CD4-positive, alpha-beta T cell treated with Interleukin-6 for 4 hours (primary cell): ENCODE results near the gene TTF2.
"Not testable (repeated sequence)": the region's sequence is repeated elsewhere in the genome, so short reads cannot be mapped to it uniquely, and the experiment has no call there.

Source experiments
- DNase-seq: peaks from one replicate; pipeline ENCODE4 v3.0.0-alpha.2; 2020; ENCODE audit warnings: mixed read lengths

Gene TTF2

DNA sequence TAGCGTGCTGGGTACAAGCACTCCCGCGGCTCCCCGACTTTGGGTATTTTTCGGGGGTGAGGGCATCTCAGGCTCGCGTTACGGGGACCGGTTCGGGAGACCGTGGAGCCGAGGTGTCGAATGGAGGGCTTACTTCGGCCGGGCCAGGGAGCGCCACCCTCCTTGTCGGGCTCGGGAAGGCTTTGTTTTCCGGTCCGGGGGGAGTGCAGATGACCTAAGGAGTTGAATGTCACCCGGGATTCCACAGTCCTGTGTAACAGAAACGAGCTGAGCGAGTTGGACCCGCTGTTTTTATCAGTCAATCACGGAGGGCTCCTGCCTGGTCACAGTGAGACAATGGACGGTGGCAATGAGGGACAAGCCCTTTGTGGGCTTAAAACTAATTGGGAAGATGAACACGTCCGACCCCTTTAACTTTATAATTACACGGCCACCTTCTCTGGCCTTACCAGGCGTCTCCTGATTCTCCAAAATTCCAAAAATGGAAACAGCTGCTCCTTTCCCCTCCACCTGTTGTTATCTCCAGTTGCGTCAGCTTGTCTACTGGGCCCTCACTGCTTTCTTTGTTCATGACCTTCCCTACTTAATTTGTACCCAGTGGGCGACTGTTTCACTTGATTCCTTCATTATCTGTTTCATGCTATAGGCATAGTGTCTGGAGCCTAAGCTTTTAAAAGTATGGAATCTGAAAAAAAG is 62.4 kb downstream of the TTF2 start:
- no peak for DNase-seq

DNA sequence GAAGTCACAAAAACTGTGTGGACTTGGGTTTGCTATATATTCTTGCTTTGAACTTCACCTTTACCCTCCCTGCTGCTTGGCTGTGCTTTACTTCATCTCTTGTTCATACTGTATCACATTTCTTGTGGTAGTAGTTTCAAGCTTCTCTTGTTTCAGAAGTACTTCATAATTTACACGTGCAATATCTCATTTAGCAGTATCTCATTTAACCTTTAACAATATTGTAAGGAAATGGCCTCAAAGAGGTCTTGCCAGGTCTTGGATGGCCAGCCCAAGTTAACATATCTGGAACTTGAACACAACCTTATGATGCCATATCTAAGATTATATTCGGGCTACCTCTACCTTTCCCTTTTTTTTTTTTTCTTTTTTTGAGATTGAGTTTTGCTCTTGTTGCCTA is 63.1 kb downstream of the TTF2 start:
- no peak for DNase-seq

DNA sequence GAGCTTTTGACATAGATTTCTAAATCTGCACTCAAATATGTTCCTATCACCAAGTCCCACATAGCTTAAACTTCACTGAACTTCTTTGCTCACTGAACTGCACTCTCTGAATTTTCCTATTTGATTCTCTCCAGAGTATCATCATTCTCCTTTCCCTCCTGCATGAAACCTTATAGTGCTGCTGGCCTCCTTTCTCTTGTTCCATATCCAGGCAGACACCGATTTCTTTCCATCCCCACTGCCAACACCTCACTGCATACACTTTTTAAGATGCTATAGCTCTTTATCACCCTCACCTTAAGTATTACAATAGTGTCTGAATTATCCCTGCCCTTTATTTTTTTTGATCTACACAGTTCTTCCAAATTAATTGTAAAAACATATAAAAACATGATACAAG is 64.5 kb downstream of the TTF2 start:
- no peak for DNase-seq

DNA sequence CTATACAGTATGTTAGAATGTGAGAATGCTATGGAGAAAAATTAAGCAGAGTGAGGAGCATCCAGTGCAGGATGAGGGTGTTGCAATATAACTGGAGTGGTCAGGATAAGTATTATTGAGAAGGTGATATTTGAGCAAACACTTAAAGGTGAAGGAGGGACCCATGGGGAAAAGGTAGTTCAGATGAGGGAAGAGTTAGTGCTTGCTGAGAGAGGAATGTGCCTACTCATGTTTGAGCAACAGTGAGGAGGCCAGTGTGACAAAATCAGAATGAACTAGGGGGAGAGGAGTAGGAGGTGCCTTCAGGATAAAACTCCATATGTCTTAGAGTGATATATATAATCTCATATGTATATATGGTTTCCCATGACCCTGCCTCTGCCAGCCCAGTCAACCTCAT is 67.7 kb downstream of the TTF2 start:
- DNase-seq: no peak

DNA sequence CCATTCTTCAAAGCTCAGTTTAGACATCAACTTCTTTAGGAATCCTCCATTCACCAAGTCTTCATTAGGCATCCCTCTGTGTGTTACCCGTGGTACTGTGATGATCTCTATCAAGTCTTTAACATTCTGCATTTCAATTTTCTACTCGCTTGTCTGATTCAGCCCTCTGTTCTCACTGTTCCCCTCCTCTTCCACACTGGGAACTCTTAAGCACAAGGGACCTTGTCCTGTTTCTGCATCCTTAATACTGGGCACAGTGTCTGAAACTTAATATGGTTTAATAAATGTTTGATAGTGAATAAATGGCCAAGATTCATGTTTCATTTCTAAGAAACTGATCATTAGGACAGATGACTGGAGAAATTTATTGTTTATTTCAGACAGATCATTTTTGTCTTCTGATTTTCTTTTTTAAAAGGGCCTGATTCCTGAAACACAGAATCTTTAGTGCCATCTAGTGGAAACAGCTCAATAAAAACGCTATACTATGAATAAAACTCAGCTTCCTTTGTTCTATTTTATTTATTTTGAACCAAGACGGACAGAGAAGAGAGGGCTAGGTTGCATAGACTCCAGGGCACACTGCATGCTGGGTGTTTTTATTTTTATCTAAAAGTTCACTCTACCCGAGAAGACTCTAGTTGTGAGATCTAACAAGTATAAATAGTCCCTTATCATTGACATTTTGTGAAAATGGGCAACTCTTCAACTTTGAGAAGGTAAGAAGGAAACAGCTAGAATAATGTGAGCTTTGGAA is 68.4 kb downstream of the TTF2 start:
- no peak for DNase-seq

DNA sequence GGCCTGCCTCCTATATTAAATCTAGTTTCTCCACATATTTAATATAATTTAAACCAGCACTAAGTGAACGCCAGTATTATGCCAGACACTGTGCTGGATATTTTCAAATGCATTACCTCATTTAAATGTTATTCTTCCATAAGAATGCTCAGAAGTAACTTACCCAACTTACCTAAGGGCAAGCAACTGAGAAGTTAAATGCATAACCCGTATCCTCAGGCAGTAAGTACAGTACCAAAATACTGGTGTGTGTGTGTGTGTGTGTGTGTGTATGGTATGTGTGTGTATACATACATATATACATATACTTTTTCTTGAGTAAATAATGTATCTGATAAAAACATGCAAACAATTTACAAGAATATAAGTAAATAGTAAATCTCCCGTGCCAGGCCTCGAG is 70.4 kb downstream of the TTF2 start:
- DNase-seq: no peak

DNA sequence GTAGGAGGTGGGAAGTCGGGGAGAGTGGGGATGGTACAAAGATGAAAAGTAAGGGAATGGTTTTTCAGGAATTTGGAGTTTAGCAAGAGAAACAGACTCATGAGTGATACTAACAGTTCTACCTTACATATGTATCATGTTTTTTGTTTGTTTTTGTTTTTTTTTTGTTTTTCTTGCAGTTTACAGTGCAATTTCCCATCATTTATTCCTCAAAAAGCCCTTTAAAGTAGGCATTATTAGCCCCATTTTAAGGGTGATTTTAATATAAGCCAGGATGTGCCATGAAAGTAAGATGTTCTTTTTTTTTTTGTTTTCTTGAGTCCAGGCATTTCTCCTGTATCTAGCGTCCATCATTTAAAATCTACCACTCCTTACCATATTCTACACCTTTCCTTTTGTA is 75.2 kb downstream of the TTF2 start:
- no peak for DNase-seq

DNA sequence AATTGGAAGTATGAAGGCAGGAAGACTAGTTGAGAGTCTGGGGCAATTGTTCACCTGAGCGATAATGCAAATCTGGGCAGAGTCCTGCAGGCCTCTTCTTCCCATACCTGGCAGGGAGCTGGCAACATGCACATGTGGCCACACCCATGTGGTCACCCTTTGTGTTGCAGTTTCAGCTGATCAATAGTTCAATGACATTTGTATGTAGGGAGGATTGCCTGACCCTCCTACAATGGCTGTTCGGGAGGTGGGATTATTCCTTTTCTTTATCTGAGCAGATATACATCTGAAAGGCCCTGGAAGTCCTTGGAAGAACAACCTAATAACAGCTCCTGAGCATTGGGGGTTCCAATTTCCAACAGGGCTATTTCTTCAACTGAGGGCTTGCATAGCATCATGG is 76.6 kb downstream of the TTF2 start:
- DNase-seq: no peak

DNA sequence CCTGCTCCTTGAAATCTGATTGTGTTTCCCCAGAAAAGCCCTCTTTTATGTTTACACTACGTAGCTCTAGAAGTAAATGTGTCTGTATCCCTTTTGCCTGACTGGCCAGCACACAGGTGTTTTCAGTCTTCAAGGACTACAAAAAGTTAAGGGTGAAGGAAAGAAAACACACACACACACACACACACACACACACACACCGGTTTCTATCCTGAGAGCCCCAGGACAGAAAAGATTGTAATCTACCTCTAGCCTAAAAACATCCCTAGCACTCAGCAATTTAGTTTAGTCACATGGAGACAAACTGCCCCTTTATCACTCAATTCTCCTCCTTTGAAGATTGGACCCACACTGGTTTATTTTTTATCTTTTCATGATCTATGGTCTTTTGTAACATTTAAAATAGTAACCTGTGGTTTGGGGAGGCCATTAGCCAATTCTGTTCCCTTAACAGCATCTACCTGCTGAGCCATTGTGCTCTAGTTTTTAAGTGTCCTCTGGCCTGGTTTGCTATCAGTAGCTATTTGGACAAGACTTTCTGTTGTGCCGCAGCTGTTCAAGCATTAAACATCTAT is 77.2 kb downstream of the TTF2 start:
- no peak for DNase-seq

DNA sequence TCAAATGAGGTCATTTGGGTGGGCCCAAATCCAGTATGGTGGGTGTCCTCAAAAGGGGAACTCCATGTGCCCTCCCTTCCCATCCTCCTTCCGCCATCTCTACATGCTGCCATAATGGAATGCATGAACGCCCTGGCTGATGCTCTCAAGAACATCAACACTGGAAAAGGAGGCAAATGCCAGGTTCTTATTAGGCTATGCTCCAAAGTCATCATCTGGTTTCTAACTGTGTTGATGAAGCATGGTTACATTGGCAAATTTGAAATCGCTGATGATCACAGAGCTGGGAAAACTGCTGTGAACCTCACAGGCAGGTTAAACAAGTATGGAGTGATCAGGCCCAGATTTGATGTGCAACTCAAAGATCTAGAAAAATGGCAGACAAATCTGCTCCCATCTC is 78.0 kb downstream of the TTF2 start:
- no peak for DNase-seq

DNA sequence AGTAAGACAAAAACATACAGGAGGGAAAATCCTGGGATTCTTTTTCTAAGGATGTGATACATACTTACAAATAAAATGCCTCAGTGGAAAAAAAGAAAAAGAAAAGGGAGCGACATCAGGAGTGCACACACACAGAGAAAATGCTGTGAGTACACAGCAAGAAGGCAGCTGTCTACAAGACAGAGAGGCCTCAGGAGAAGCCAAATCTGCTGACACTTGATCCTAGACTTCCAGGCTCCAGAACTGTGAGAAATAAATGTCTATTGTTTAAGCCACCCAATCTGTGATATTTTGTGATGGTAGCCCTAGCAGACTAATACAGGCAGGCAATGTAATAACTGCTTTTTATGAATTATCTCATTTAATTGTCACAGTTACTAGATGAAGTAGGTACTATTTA is 78.4 kb downstream of the TTF2 start:
- no peak for DNase-seq

DNA sequence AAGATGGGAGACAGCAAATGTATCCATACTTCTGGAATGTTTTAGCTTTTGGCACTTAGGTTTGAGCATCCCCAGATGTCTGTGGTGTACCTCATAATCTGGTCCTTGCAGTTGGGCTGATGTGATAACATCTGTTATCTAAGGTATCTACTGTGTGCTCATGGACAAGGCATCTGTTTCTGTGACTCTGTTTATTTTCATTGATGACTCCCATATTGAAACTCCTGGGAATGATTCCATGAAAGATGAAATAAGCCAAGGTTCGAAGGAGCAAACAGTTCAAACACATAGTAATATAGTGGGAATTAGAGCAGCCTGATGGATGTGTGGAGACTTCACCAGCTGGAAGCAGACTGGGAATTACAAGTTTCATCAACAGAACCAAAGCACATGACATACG is 82.1 kb downstream of the TTF2 start:
- no peak for DNase-seq

DNA sequence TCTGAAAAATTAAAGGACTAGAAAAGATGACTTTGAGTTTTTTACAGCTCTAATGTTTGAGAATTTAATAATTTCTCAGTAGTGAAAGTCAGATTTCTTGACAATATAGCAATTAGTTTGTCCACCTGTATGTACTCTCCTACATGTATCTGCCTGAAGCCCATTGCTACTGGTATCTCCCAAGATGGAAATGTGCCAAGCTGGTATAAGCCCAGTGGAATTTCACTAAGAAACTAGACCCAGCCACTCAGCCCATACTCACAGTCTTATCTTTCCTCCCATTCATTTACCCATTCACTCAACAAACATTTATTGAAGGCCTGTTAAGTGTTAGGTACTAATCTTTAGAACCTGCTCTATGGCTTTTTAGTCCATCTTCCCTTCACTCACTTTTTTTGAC is 83.0 kb downstream of the TTF2 start:
- DNase-seq: no peak

DNA sequence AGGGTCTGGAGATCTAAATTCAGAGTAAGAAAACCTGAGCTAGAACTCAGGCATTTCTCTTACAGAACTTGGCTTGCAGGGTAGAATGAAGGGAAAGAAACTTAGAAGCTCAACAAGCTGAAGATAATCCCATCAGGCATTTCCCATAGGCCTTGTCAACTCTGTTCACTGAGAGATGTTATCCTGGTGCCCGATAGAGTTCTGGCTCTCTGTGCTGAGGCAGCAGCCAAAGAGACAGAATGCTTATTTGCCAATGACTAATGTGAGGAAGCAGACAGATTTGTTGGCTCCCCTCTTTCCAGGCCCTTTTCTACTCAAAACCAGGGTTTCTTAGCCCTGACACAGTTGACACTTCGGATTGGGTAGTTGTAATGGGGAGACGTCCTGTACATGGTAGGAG is 83.7 kb downstream of the TTF2 start:
- no peak for DNase-seq

DNA sequence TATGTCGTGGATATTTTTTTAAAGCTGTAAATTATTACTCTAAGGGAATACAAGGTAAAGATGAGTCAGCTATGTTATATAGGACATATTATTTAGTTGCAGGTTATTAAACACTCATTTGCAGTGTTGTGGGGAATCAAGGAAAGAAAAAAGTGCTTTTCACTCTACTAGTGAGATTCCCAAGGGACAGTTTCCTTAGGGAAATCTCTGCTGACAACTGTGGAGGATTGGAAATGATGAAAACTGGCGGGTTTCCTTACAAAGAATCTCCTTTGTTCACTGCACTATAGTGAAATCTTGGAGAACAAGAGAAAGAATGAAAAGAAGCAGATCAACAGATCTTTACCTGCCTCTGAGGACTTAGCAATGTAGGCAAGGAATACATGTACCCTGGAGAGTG is 85.9 kb downstream of the TTF2 start:
- DNase-seq: no peak

DNA sequence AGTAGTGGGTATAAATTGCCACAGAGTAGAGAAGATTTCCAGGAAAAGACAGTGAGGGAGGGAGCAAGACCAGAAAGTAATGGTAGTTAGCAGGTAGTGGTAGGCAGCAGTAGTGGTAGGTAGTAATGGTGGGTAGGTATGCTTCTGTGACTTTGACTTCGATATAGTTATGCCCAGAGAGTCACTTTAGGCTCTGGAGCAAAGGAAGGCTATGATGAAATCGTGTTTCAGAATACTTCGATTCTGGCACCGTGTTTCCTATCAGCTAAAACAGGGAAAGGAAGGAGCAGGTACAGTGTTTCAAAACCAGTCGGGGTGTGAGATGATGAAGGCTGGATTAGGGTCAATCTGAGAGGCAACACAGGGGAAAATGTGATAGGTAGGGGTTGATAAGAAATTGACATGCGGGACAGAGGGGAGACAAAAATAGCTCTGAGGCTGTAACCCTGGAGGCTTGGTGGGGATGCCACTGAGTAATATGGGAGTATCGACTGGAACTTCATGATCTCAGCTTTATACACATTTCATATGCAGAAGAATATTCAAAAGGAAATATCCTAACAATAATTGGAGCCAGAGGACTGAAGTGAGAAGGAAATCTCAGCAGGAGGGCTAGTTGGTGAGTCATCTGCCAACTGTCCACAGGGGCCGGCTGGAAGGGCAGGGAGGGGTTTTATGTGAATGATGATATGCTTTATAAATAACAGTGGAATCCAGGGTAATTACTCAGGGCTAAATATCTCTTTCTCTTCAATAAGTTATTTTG is 86.6 kb downstream of the TTF2 start:
- no peak for DNase-seq

DNA sequence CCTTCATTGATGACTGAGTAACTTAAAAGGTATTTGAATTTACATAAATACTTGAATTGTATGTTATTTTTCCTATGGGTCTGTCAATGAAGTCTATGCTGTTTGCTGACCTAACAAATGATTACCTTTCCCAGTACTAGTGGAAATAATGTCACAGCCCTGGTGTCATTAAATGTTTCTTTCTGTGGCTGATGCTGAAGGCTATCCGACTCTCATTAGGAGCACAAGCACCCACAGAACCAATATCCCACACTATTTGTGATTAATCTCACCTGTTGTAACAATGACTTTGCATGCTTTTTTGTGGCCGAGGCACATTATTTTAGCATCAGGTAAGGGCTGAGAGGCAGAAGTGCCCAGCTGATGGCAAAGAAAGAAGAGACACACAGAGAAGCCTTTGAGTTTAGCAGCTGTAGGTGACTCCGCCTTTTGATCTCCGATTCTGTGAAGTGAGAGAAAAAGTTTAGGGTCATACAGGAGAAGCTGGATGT is 87.3 kb downstream of the TTF2 start:
- DNase-seq: no peak

DNA sequence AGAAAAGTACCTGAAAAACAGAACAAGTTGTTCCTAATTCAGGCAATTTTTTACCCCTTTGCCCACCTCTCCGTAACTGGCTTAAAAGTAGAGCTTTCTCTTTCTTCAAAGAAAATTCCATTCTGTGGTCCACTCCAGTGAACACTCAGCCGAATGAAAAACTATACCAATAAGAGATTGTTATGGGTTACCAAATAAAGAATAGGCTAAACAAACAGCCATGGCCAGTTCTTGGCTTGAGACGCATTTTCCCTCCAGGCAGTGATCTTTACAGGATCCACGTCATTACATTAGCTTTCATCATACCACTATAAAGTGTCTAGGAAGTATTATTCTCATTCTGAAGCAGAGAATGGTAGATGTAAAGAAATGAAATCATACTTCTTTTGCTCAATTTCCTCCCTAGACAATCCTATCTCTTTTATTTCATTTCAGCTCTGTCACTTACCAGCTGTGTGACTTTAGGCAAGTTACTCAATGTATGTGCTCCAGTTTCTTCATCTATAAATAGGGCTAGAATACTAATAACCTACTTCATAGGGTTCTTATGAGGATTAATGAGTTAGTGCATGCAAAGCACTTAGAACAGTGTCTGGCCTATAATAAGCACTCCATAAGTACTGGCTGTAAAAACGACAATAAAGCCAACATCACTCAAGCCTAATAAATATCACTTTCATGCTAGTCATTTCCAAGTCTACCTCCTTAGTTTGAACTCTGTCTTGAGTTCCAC is 87.9 kb downstream of the TTF2 start:
- DNase-seq: no peak

DNA sequence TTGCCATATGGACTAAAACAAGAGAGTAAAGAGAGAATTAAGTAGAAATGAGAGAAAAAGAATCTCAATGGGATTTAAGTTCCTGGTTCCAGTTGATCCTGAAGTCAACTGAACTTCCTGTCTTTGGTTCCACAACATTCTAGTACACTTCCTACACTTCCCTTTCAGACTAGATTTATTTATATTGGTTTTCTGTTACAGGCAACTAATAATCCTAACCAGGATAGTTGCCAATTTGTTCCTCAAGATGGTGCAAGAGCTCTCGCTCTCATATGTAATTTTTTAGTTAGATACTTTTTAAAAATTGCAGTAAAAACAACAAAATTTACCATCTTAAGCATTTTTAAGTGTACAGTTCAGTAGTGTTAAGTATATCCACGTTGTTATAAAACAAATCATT is 90.2 kb downstream of the TTF2 start:
- no peak for DNase-seq

DNA sequence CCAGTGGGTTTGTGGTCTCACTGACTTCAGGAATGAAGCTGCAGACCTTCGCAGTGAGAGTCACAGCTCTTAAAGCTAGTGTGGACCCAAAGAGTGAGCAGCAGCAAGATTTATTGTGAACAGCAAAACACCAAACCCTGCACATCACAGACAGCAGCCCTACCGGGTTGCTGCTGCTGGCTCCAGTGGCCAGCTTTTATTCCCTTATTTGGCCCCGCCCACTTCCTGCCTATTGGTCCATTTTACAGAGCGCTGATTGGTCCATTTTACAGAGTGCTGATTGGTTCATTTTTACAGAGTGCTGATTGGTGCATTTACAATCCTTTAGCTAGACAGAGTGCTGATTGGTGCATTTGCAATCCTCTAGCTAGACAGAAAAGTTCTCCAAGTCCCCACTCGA is 91.2 kb downstream of the TTF2 start:
- not testable (repeated sequence) for DNase-seq
